GM15510 (cell line): Measurements from ENCODE around the gene GSDME.

Experiments used
- POLR2A ChIP-seq: IDR thresholded peaks from 3 replicates; pipeline ENCODE4 v1.6.1; 2011; ENCODE audit warnings: borderline replicate concordance; ENCODE audit not compliant: insufficient read length; ENCODE audit errors: extremely low read depth

Gene GSDME

DNA sequence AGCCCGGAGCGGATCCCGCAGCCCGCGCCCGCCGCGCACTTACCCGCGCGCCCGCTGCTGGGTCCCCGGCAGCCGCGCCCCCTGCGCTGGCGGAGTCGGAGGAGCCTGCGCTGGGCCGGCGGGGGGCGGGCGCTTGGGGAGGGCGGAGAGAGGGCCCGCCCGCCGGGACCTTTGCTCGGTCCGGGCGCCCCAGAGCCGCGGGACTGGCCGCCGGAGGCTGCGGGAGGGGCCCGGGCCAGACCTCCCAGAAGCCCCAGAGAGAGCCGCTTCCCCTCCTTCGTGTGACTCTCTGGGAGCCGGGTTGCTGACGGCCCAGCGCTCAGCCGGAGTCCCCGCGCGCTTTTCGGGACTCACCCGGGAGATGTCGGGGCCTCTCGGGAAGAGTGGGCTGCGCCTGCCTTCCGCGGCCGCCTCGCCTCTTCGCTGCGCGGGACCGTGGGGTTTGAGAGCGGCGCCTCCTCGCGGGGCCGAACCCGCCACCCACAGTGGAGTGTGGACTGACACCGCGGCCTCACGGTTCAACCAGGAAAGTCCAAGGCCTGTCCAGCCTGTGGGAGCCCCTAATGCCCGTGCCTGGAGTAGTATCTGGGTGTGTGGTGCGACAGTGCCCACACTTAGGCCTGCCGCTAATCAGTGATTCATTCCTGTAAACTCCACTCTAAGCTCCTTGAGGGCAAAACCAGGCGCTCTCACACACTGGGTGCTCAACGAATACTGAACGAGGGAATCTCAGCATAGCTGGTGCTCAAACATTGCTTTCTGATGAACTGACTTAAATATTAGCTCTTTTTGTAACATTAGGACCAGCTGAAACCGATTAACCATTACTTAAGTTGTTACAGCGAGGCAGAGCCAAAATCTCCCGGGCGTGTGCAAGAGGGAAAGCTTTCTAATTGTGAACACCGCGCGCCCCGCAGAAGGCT lies at the start of gene GSDME:
TSS of gene GSDME (minus strand) at position 112 of the 923 bp plus-strand sequence. CDS start 7,690 bp downstream, outside the sequence.
- peak; percentile 65 for TF ChIP-seq POLR2A

GRCh38 chr7:24802300-24802699 lies 45.0 kb upstream of the GSDME start:
- TF ChIP-seq POLR2A, result no peak

- no peak for TF ChIP-seq POLR2A
Measured at GRCh38 chr7:24801883-24802282, 44.6 kb upstream of the GSDME start.

DNA sequence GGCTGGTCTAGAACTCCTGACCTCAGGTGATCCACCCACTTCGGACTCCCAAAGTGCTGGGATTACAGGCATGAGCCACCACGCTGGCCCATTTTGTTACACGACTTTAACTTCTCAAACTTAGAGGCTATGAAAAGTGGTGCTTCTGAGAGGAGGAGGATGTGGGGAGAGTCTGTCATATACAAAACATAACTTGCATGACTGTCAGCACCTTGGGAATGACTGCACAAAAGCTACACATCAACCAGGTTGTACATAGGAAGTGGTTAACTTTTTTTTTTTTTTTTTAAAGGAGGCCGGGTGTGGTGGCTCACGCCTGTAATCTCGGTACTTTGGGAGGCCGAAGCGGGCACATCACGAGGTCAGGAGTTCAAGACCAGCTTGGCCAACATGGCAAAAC lies 43.4 kb upstream of the GSDME start:
- no peak for TF ChIP-seq POLR2A

DNA sequence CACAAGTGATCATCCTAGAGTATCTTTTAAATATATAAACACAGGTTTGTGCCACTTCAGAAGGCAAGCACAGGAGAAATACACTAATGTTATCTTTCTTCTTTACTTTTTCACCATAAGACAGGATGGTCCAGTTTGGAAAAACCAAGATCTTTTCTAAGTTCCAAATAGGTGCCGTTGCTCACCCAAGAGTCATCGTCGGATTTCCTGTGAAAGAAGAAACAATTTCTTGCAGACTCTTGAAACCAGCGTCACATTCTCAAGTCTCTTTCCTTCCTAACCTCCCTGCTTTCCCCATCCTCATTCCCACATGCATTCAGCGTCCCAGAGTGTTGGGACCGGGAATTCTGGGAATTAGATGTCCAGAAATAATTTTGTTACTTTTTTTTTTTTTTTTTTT lies 42.8 kb upstream of the GSDME start:
- TF ChIP-seq POLR2A, result no peak

GRCh38 chr7:24799506-24799905 lies 42.2 kb upstream of the GSDME start:
- TF ChIP-seq POLR2A, result no peak

GRCh38 chr7:24798261-24798660 lies 41.0 kb upstream of the GSDME start:
- TF ChIP-seq POLR2A, result no peak

GRCh38 chr7:24797270-24797669 lies 40.0 kb upstream of the GSDME start:
- TF ChIP-seq POLR2A, result no peak

GRCh38 chr7:24795407-24795767 lies 38.1 kb upstream of the GSDME start:
- TF ChIP-seq POLR2A, result no peak

DNA sequence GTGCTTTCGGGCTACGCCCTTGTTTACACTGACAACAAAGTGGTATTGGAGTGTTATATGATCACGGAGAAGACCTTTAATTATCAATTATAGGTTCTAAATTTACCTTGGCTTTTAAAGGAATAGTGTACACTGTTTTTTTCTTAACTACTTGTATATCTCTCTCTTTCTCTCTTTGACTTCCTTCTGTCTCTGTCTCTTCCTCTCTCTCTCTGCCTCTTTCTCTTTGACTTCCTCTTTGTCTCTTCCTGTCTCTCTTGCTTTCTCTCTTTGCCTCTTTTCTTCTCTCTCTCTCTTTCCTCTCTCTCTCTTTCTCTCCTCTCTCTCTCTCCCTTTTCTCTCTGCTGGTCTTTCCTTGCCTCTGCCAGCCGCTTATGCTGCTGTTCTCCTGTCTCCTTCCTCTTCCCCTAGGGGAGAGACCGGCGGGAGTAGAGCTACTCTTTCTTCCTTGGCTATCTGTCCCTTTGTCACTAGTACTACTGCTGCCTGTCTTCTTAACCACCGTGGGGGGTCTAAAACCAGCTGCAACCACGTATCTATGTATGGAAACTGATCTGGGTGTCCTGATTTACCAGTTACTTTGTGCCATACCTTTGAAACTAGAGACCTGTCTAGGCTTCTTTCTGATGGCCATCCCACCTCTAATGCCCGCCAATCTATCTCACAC lies 36.9 kb upstream of the GSDME start:
- TF ChIP-seq POLR2A, result no peak

DNA sequence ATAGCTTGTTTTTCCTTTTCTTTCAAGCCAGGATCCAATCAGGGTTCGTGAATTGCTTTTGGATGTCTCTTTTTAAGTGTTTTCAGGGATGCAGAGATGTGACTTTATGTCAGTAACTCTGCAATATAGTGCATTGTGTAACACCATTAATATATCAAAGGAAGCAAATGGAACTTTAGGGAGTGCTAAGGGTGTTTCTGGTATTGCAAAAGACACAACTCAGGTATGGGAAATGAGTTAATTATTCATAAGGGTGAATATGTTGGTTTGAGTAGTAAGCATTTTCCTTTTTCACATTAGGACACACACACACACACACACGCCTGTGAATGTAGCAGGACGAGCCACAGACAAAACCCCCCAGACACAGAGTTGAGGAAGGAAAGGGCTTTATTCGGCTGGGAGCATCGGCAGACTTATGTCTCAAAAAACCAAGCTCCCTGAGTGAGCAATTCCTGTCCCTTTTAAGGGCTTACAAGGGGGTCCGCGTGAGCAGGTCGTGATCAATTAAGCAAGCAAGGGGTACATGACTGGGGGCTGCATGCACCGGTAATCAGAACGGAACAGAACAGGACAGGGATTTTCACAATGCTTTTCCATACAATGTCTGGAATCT lies 31.8 kb upstream of the GSDME start:
- TF ChIP-seq POLR2A, result no peak

- no peak for TF ChIP-seq POLR2A
Measured at GRCh38 chr7:24788075-24788474, 30.8 kb upstream of the GSDME start.

DNA sequence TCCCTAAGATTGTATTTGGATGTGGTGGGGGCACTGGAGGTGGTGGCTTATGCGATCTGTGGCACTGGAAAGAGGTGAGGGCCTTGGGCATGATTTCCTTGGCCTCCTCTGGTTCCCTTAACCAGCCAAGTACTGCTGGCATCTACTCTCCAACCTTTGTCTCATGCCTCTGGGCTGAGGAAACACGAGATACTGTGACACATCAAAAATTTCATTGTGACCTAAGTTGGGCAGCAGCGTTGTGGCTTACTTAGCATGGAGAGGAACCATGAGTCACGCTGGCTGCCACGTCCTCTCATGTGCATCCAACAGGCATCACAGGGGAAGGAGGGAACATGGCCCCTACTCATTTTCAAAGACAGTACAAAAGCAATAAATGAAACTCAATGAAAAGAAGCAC lies 29.7 kb upstream of the GSDME start:
- no peak for TF ChIP-seq POLR2A

DNA sequence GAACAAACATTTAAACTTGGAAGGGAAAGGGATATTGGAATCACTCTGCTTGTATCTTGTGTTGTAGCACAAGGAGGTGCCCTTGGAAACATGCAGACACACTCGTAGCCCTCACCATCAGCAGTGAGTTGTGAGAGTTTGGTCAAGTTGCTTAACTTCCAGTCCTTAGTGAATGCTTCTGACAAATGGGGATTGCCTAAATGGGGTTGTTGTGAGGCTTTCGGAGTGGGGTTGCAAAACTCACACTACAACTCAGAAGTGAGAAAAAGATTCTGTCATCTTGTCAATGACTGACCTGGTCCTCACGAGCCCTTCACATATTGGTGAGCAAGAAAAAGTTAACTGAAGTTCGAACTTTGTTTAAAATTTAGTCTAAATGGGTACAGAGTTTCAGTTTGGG lies 29.0 kb upstream of the GSDME start:
- no peak for TF ChIP-seq POLR2A

GRCh38 chr7:24784277-24784676 lies 27.0 kb upstream of the GSDME start:
- TF ChIP-seq POLR2A, result no peak
